ENCODE results near the gene TRPC4AP. TPM values are rescaled to one million over a fixed set of nuclear protein-coding genes. Genes with fewer than 3 reads are reported as not detected.

TRPC4AP gene
- total and polyA plus RNA-seq, 2 of the 8 experiments (the other 6 are each of a cell fraction or from before 2014, with no cell fraction given): 73.1 to 74.8 TPM

- FAIRE-seq (no peak), DNase-seq (ENCODE audit: low read depth in 1 of 2, low spot score in 2 of 2) (no peak)
- Histone ChIP-seq H2BK15ac (ENCODE audit: low read length) (no peak overlapping the region), H3K9me3 (ENCODE audit: insufficient read depth in 2 of 2, low read depth in 1 of 2, low read length in 1 of 2) (no peaks in the 10 kb centered on the region), H3K23ac (ENCODE audit: insufficient read length) (no peak overlapping the region), H4K20me1 (replicated peaks in 1 of 2; ENCODE audit: control insufficient read depth in 1 of 2, insufficient read depth in 2 of 2, low read length in 2 of 2) (peaks cover 0 to 11% of the 10 kb centered on the region in 2 experiments), H3K27ac (ENCODE audit: low read depth, low read length) (no peak overlapping the region), H2AK5ac (ENCODE audit: low read depth, low read length) (no peak overlapping the region), H3K79me2 (ENCODE audit: control insufficient read depth in 1 of 2, insufficient read depth in 2 of 2, low read length in 2 of 2) (no peaks in the 10 kb centered on the region), H3K4me2 (ENCODE audit: insufficient read depth in 1 of 2, low read depth in 2 of 2, low read length in 2 of 2) (no peak overlapping the region), H3K18ac (ENCODE audit: extremely low read depth, low read length) (no peak overlapping the region), H4K91ac (replicated peaks; ENCODE audit: insufficient read length, low read length) (no peak overlapping the region), H3K4me3 (ENCODE audit: extremely low read depth in 1 of 4, insufficient read depth in 2 of 4, low read depth in 3 of 4, low read length in 4 of 4) (no peak overlapping the region), H4K5ac (ENCODE audit: insufficient read length, low read depth, low read length) (no peak overlapping the region), H3K14ac (ENCODE audit: insufficient read length) (no peak overlapping the region), H3K36me3 (ENCODE audit: control insufficient read depth in 2 of 4, insufficient read depth in 4 of 4, low read length in 3 of 4) (peaks cover 2 to 9% (median 5%) of the 10 kb centered on the region in 4 experiments; a peak in 5 of 8 replicates), H2BK20ac (ENCODE audit: low read length) (no peak overlapping the region), H2BK120ac (replicated peaks; ENCODE audit: low read depth, low read length) (no peak overlapping the region), H4K8ac (ENCODE audit: extremely low read depth, insufficient read depth, low read length) (no peak overlapping the region), H3K79me1 (ENCODE audit: low read depth, low read length) (no peaks in the 10 kb centered on the region), H3K56ac (replicated peaks; ENCODE audit: insufficient read length, low read depth, low read length) (no peak overlapping the region), H3K4me1 (replicated peaks in 1 of 4; ENCODE audit: control insufficient read depth in 3 of 4, insufficient read depth in 4 of 4, low read length in 3 of 4) (no peaks in the 10 kb centered on the region), H2BK12ac (ENCODE audit: low read depth, low read length) (no peak overlapping the region), H3K9ac (replicated peaks in 1 of 4; ENCODE audit: extremely low read depth in 1 of 4, low read depth in 3 of 4, low read length in 3 of 4) (no peak overlapping the region), H2BK5ac (ENCODE audit: low read depth, low read length) (no peak overlapping the region), H3K4ac (replicated peaks; ENCODE audit: insufficient read length, low read depth, low read length) (no peak overlapping the region), H2AFZ (ENCODE audit: low read length) (no peak overlapping the region), H3K27me3 (replicated peaks in 1 of 4; ENCODE audit: control insufficient read depth in 3 of 4, extremely low read depth in 1 of 4, insufficient read depth in 3 of 4, low read length in 3 of 4) (no peaks in the 10 kb centered on the region), H3K23me2 (ENCODE audit: low read depth, low read length) (no peaks in the 10 kb centered on the region; the same call in 1 of the 2 replicates)
- ChIA-PET CTCF (ENCODE audit: partially characterized antibody) (interaction anchor here (0.6 to 4.7 kb wide), 4 partner anchors 23 to 136 kb away, joined by 3 to 64 read pairs (median 4); partner anchors contain the start of genes ACSS2 and GGT7), POLR2A (ENCODE audit: partially characterized antibody) (interaction anchor here (1.4 kb wide), 1 partner anchor 41 kb away, joined by 3 read pairs; no protein-coding TSS in a partner anchor)
- TF ChIP-seq FOSL1 (IDR thresholded peaks at IDR 0.05; ENCODE audit: insufficient read depth, low read depth, low read length) (no peak), KDM4A (IDR thresholded peaks at IDR 0.05; ENCODE audit: low read depth, low read length, severe bottlenecking) (no peak), SP1 (IDR thresholded peaks at IDR 0.05; ENCODE audit: low read depth, low read length) (no peak), BRCA1 (IDR thresholded peaks at IDR 0.05; ENCODE audit: low read depth, low read length) (no peak), SP2 (IDR thresholded peaks at IDR 0.05; ENCODE audit: low read length) (no peak)
- 95% methylated on average over 7 of the region's 7 CpGs; no CpG with 5 or more reads in 1 of the 2 experiments for WGBS, 2 experiments (ENCODE audit: extremely low coverage in 1 of 2, insufficient coverage in 1 of 2, insufficient read length in 1 of 2, insufficient replicate concordance in 2 of 2, low coverage in 1 of 2, low lambda C conversion rate in 2 of 2, missing lambda C conversion rate in 1 of 2)
Observed at GRCh38 chr20:34995696-34996095, 96.9 kb downstream of the TRPC4AP start.

Measured in H1 (cell line).